Measurements from ENCODE around the gene TBC1D10A.
A peak's percentile ranks its signal among the peaks of the same experiment; 100 is the strongest.

TBC1D10A gene

GRCh38 chr22:30260276-30260675 is 66.5 kb downstream of the TBC1D10A start:
- DNase-seq (ENCODE audit: low read depth in 2 of 2): no peak
- TF ChIP-seq CTCF (IDR thresholded peaks at IDR 0.05; ENCODE audit: low read depth, low read length): no peak
- no peak overlapping the region for H3K4me3 ChIP-seq (replicated peaks in 1 of 2; ENCODE audit: low read depth in 2 of 2, low read length in 2 of 2)

GRCh38 chr22:30254314-30254713 is 72.4 kb downstream of the TBC1D10A start:
- no peak for DNase-seq (ENCODE audit: low read depth in 2 of 2)
- no peak for TF ChIP-seq CTCF (IDR thresholded peaks at IDR 0.05; ENCODE audit: low read depth, low read length)
- no peak overlapping the region for H3K4me3 ChIP-seq (replicated peaks in 1 of 2; ENCODE audit: low read depth in 2 of 2, low read length in 2 of 2)

GRCh38 chr22:30253205-30253852 is 73.4 kb downstream of the TBC1D10A start:
- no peak overlapping the region for H3K4me3 ChIP-seq (replicated peaks in 1 of 2; ENCODE audit: low read depth in 2 of 2, low read length in 2 of 2)
- no peak for TF ChIP-seq CTCF (IDR thresholded peaks at IDR 0.05; ENCODE audit: low read depth, low read length)
- DNase-seq (ENCODE audit: low read depth in 2 of 2): peak; percentile 54 to 66

- no peak for DNase-seq (ENCODE audit: low read depth in 2 of 2)
- H3K4me3 ChIP-seq (replicated peaks in 1 of 2; ENCODE audit: low read depth in 2 of 2, low read length in 2 of 2): no peak overlapping the region
- TF ChIP-seq CTCF (IDR thresholded peaks at IDR 0.05; ENCODE audit: low read depth, low read length): no peak
Measured at GRCh38 chr22:30252411-30253204, 74.1 kb downstream of the TBC1D10A start.

GRCh38 chr22:30251711-30252110 is 75.0 kb downstream of the TBC1D10A start:
- H3K4me3 ChIP-seq (replicated peaks in 1 of 2; ENCODE audit: low read depth in 2 of 2, low read length in 2 of 2): no peak overlapping the region
- TF ChIP-seq CTCF (IDR thresholded peaks at IDR 0.05; ENCODE audit: low read depth, low read length): no peak
- DNase-seq (ENCODE audit: low read depth in 2 of 2): peak; percentile 61 to 82

GRCh38 chr22:30250661-30251267 is 76.0 kb downstream of the TBC1D10A start:
- DNase-seq (ENCODE audit: low read depth in 2 of 2): peak in 1 of 2 donors; percentile 85
- TF ChIP-seq CTCF (IDR thresholded peaks at IDR 0.05; ENCODE audit: low read depth, low read length): no peak
- H3K4me3 ChIP-seq (replicated peaks in 1 of 2; ENCODE audit: low read depth in 2 of 2, low read length in 2 of 2): no peak overlapping the region

Data from cardiac fibroblast (primary cell).